HUDEP-2 (cell line): Measurements from ENCODE around the gene IER3IP1.
A peak's percentile ranks its signal among the peaks of the same experiment; 100 is the strongest.

Source experiments
- DNase-seq, 76 experiments: peaks; one replicate each; lab custom pipeline; 2025; ENCODE audit not compliant: unreplicated experiment in 76 of 76; lab: John Stamatoyannopoulos, UW

Gene IER3IP1

GRCh38 chr18:47163241-47163640 lies 12.9 kb downstream of the IER3IP1 start:
- DNase-seq = no peak

- DNase-seq = no peak
Observed at GRCh38 chr18:47160256-47160655, 15.9 kb downstream of the IER3IP1 start.

GRCh38 chr18:47158404-47158803 lies 17.8 kb downstream of the IER3IP1 start:
- DNase-seq = peak in 7 of 76 experiments; percentile 2 to 36 (median 27)

- peak in 55 of 76 experiments; percentile 3 to 95 (median 67) for DNase-seq
Observed at GRCh38 chr18:47151439-47151838, 24.7 kb downstream of the IER3IP1 start.

- DNase-seq = peak in 13 of 76 experiments; percentile 0 to 69 (median 49)
Observed at GRCh38 chr18:47150824-47151366, 25.3 kb downstream of the IER3IP1 start.

- peak in 72 of 76 experiments; percentile 2 to 83 (median 62) for DNase-seq
Observed at GRCh38 chr18:47150029-47150823, 25.9 kb downstream of the IER3IP1 start, which contains the start of gene HDHD2. HDHD2 (minus strand) TSS chr18:47150500; CDS start chr18:47136439, 14,061 bp downstream.

GRCh38 chr18:47149457-47150028 lies 26.6 kb downstream of the IER3IP1 start:
- peak in 21 of 76 experiments; percentile 6 to 51 (median 29) for DNase-seq

GRCh38 chr18:47146206-47146605 lies 30.0 kb downstream of the IER3IP1 start:
- DNase-seq = no peak

- DNase-seq = peak in 38 of 76 experiments; percentile 0 to 78 (median 36)
Observed at GRCh38 chr18:47143899-47144485, 32.2 kb downstream of the IER3IP1 start.

GRCh38 chr18:47143153-47143552 lies 33.0 kb downstream of the IER3IP1 start:
- no peak for DNase-seq

- no peak for DNase-seq
Observed at GRCh38 chr18:47141289-47141688, 34.9 kb downstream of the IER3IP1 start.

GRCh38 chr18:47121146-47121545 lies 55.0 kb downstream of the IER3IP1 start:
- no peak for DNase-seq

GRCh38 chr18:47120428-47120827 lies 55.7 kb downstream of the IER3IP1 start:
- no peak for DNase-seq

GRCh38 chr18:47118981-47119380 lies 57.2 kb downstream of the IER3IP1 start:
- no peak for DNase-seq

GRCh38 chr18:47115205-47115604 lies 61.0 kb downstream of the IER3IP1 start:
- DNase-seq = no peak

- no peak for DNase-seq
Observed at GRCh38 chr18:47113796-47114540, 62.2 kb downstream of the IER3IP1 start.

GRCh38 chr18:47110492-47111274 lies 65.5 kb downstream of the IER3IP1 start:
- no peak for DNase-seq

- no peak for DNase-seq
Observed at GRCh38 chr18:47109720-47110119, 66.4 kb downstream of the IER3IP1 start.

GRCh38 chr18:47108998-47109405 lies 67.2 kb downstream of the IER3IP1 start:
- no peak for DNase-seq

GRCh38 chr18:47108373-47108772 lies 67.8 kb downstream of the IER3IP1 start:
- DNase-seq = no peak
